NB4 (cell line): ENCODE results near the gene TDRD6.
A peak's percentile ranks its signal among the peaks of the same experiment; 100 is the strongest.

ENCODE experiments used
- DNase-seq: peaks from one replicate; pipeline ENCODE4 v3.0.0; 2010; ENCODE audit warnings: low read depth
- H3K4me3 ChIP-seq: one replicate; pipeline ENCODE4 v1.5.1; 2011; ENCODE audit warnings: mild to moderate bottlenecking, low read depth, low read length, moderate library complexity
- CTCF ChIP-seq: IDR thresholded peaks from one replicate; pipeline ENCODE4 v1.5.1; 2012; ENCODE audit warnings: low read depth, low read length
- MAX ChIP-seq: IDR thresholded peaks from 2 replicates; pipeline ENCODE4 v1.6.1; 2011; ENCODE audit warnings: low read depth, low read length
- MYC ChIP-seq: IDR thresholded peaks from 2 replicates; pipeline ENCODE4 v1.6.1; 2011; ENCODE audit warnings: low read depth, low read length
- POLR2A ChIP-seq: IDR thresholded peaks from 2 replicates; pipeline ENCODE4 v1.6.1; 2011; ENCODE audit warnings: mild to moderate bottlenecking; ENCODE audit not compliant: insufficient read length; ENCODE audit errors: extremely low read depth

The TDRD6 gene

GRCh38 chr6:46676604-46677313, 10.9 kb upstream of the TDRD6 start:
- no peak overlapping the region for H3K4me3 ChIP-seq
- DNase-seq, result no peak
- no peak for TF ChIP-seq CTCF
- TF ChIP-seq MAX, result no peak
- TF ChIP-seq POLR2A, result no peak
- no peak for TF ChIP-seq MYC

- DNase-seq, result peak; percentile 18
- TF ChIP-seq POLR2A (no peak), MAX (no peak), MYC (no peak), CTCF (peak; percentile 71)
- no peak overlapping the region for H3K4me3 ChIP-seq
These were observed 10.4 kb upstream of the TDRD6 start for GRCh38 chr6:46677314-46677654.

- DNase-seq, result no peak
- no peak overlapping the region for H3K4me3 ChIP-seq
- TF ChIP-seq CTCF (no peak), MAX (no peak), POLR2A (no peak), MYC (no peak)
These were observed 2.9 kb upstream of the TDRD6 start for GRCh38 chr6:46684771-46685170.

GRCh38 chr6:46688117-46688965, 656 bp downstream of the TDRD6 start:
- no peak for DNase-seq
- TF ChIP-seq MYC, result no peak
- TF ChIP-seq MAX, result no peak
- no peak for TF ChIP-seq POLR2A
- no peak for TF ChIP-seq CTCF
- H3K4me3 ChIP-seq, result no peak overlapping the region

GRCh38 chr6:46688966-46689335, 1.3 kb downstream of the TDRD6 start:
- no peak overlapping the region for H3K4me3 ChIP-seq
- TF ChIP-seq MYC, result no peak
- TF ChIP-seq POLR2A, result no peak
- TF ChIP-seq CTCF, result no peak
- TF ChIP-seq MAX, result no peak

More at GRCh38 chr6:46688966-46689335, 1.3 kb downstream of the TDRD6 start:
- no peak for DNase-seq
